ENCODE results near the gene SH3PXD2B.

DNA sequence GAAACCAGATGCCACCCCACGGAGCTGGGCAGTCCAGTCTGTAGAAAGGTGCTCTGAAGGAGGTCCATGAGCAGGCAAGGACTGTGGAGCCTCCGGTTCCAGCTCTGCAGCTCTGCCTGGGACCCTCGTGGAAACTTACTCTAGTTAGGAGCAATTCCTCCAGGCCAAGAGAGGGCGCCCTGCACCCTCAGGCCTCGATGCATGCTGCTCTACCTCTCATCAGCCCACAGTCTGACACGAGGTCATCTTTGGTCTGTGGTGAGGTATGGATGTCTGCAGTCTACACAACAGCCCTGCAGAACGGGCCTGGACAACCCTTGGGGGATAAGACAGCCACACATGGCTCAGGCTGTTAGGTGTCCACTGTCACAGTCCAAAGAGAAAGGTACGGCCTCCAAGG, 120.1 kb downstream of the SH3PXD2B start:
- TF ChIP-seq, protein P1, sequence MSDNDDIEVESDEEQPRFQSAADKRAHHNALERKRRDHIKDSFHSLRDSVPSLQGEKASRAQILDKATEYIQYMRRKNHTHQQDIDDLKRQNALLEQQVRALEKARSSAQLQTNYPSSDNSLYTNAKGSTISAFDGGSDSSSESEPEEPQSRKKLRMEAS (IDR thresholded peaks at IDR 0.05): 0 out of 2 replicates have a peak, but pooled peaks have one; percentile 34
- TF ChIP-seq, protein P2, sequence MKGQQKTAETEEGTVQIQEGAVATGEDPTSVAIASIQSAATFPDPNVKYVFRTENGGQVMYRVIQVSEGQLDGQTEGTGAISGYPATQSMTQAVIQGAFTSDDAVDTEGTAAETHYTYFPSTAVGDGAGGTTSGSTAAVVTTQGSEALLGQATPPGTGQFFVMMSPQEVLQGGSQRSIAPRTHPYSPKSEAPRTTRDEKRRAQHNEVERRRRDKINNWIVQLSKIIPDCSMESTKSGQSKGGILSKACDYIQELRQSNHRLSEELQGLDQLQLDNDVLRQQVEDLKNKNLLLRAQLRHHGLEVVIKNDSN (IDR thresholded peaks at IDR 0.05): no peak
- no peak for TF ChIP-seq EP300 (IDR thresholded peaks at IDR 0.05; ENCODE audit: borderline replicate concordance)
- TF ChIP-seq, protein P3, sequence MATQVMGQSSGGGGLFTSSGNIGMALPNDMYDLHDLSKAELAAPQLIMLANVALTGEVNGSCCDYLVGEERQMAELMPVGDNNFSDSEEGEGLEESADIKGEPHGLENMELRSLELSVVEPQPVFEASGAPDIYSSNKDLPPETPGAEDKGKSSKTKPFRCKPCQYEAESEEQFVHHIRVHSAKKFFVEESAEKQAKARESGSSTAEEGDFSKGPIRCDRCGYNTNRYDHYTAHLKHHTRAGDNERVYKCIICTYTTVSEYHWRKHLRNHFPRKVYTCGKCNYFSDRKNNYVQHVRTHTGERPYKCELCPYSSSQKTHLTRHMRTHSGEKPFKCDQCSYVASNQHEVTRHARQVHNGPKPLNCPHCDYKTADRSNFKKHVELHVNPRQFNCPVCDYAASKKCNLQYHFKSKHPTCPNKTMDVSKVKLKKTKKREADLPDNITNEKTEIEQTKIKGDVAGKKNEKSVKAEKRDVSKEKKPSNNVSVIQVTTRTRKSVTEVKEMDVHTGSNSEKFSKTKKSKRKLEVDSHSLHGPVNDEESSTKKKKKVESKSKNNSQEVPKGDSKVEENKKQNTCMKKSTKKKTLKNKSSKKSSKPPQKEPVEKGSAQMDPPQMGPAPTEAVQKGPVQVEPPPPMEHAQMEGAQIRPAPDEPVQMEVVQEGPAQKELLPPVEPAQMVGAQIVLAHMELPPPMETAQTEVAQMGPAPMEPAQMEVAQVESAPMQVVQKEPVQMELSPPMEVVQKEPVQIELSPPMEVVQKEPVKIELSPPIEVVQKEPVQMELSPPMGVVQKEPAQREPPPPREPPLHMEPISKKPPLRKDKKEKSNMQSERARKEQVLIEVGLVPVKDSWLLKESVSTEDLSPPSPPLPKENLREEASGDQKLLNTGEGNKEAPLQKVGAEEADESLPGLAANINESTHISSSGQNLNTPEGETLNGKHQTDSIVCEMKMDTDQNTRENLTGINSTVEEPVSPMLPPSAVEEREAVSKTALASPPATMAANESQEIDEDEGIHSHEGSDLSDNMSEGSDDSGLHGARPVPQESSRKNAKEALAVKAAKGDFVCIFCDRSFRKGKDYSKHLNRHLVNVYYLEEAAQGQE (IDR thresholded peaks at IDR 0.05; ENCODE audit: low read depth): no peak
- no peak for TF ChIP-seq CREB1 (IDR thresholded peaks at IDR 0.05; ENCODE audit: low read depth)
- TF ChIP-seq RAD21 (IDR thresholded peaks at IDR 0.05; ENCODE audit: low read depth): peak; percentile 36; the same call in 1 of the 2 replicates
- TF ChIP-seq CEBPB (IDR thresholded peaks at IDR 0.05): no peak
- no peak for TF ChIP-seq TAF1 (IDR thresholded peaks at IDR 0.05; ENCODE audit: low read depth)
- no peak for TF ChIP-seq NFIC (IDR thresholded peaks at IDR 0.05)
